DND-41 (cell line): ENCODE data around the gene LRRC25.

Experiments used
- ATAC-seq: fragments of 200-7000 bp; cut with Tn5 transposase; 3 replicates; pipeline ENCODE4 v1.9.1; 2021; ENCODE audit warnings: low read depth; ENCODE audit not compliant: insufficient read depth
- DNase-seq: peaks from one replicate; pipeline ENCODE4 v3.0.0-alpha.2; 2020
- H2AFZ ChIP-seq: 2 replicates; pipeline ENCODE4 v1.6.0; 2012; ENCODE audit warnings: low read depth, low read length
- H3K27ac ChIP-seq: 2 replicates; pipeline ENCODE4 v1.5.1; 2012; ENCODE audit warnings: low read length, inconsistent platforms
- H3K27me3 ChIP-seq: fragments of 200-600 bp; sonication (generic); 2 replicates; pipeline ENCODE4 v1.6.0; 2012; ENCODE audit warnings: low read length, mild to moderate bottlenecking, inconsistent platforms; ENCODE audit not compliant: insufficient read depth, poor library complexity
- H3K36me3 ChIP-seq: 2 replicates; pipeline ENCODE4 v1.5.1; 2012; ENCODE audit warnings: low read length, inconsistent platforms; ENCODE audit not compliant: insufficient read depth
- H3K4me1 ChIP-seq: 2 replicates; pipeline ENCODE4 v1.5.1; 2012; ENCODE audit warnings: mild to moderate bottlenecking, low read length; ENCODE audit not compliant: insufficient read depth
- H3K4me2 ChIP-seq: 2 replicates; pipeline ENCODE4 v1.6.0; 2012; ENCODE audit warnings: mild to moderate bottlenecking, moderate library complexity, low read length, inconsistent platforms; ENCODE audit not compliant: insufficient read depth
- H3K4me3 ChIP-seq, 2 experiments: fragments of 200-600 bp in 1 of 2; shearing (Covaris generic) in 1 of 2; 2 replicates each; pipeline ENCODE4 v1.5.1; 2012 to 2016; ENCODE audit warnings: inconsistent platforms in 2 of 2, low read length in 2 of 2, mild to moderate bottlenecking in 2 of 2, low read depth in 1 of 2, moderate library complexity in 1 of 2
- H3K79me2 ChIP-seq: 2 replicates; pipeline ENCODE4 v1.6.0; 2012; ENCODE audit warnings: low read length, inconsistent platforms; ENCODE audit not compliant: insufficient read depth
- H3K9ac ChIP-seq: 2 replicates; pipeline ENCODE4 v1.6.0; 2012; ENCODE audit warnings: low read depth, mild to moderate bottlenecking, inconsistent platforms, low read length, moderate library complexity
- H3K9me3 ChIP-seq: 2 replicates; pipeline ENCODE4 v1.5.1; 2012; ENCODE audit warnings: low read length, moderate library complexity, mild to moderate bottlenecking, inconsistent platforms; ENCODE audit not compliant: insufficient read depth, severe bottlenecking
- H4K20me1 ChIP-seq: 2 replicates; pipeline ENCODE4 v1.6.0; 2012; ENCODE audit warnings: low read length; ENCODE audit not compliant: insufficient read depth
- EZH2 ChIP-seq: IDR thresholded peaks from 3 replicates; pipeline ENCODE4 v1.6.1; 2012; ENCODE audit warnings: borderline replicate concordance, low read depth, mild to moderate bottlenecking, moderate library complexity, low read length, inconsistent platforms; ENCODE audit not compliant: severe bottlenecking
- TF ChIP-seq, protein P1 (sequence below): IDR thresholded peaks from 2 replicates; pipeline ENCODE4 v1.5.1; 2012; ENCODE audit warnings: borderline replicate concordance, low read length, moderate library complexity, mild to moderate bottlenecking; ENCODE audit not compliant: poor library complexity, severe bottlenecking; ENCODE audit errors: extremely low read depth

Gene LRRC25

DNA sequence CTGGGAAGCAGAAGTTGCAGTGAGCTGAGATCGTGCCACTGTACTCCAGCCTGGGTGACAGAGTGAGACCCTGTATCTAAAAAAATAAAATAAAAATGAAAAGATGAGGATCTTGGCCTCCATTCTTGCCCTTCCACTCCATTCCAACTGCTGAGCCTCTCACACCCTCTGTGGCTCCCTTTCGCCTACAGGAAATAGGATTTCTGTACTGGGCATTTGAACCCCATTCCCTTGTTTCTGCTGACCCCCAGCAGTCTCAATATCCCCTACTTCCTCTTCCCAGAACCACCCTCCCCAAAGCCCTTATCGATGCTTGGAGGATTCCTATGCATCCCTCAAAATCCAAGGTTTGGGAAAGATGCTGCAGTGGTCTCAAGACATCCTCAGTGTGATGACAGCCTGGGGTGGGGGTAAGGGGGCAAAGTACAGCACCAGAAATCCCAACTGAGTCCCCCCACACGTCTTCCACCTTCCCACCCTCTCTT, 24.0 kb downstream of the LRRC25 start:
- ATAC-seq (no peak), DNase-seq (no peak)
- Histone ChIP-seq H3K27ac (no peak overlapping the region), H3K36me3 (no peaks in the 10 kb centered on the region), H3K4me2 (no peak overlapping the region), H4K20me1 (no peaks in the 10 kb centered on the region), H3K9ac (no peak overlapping the region), H3K9me3 (no peaks in the 10 kb centered on the region), H3K79me2 (no peaks in the 10 kb centered on the region), H3K27me3 (no peaks in the 10 kb centered on the region), H3K4me1 (peaks cover 10% of the 10 kb centered on the region), H2AFZ (no peak overlapping the region), H3K4me3 (no peak overlapping the region)
- TF ChIP-seq, protein P1, sequence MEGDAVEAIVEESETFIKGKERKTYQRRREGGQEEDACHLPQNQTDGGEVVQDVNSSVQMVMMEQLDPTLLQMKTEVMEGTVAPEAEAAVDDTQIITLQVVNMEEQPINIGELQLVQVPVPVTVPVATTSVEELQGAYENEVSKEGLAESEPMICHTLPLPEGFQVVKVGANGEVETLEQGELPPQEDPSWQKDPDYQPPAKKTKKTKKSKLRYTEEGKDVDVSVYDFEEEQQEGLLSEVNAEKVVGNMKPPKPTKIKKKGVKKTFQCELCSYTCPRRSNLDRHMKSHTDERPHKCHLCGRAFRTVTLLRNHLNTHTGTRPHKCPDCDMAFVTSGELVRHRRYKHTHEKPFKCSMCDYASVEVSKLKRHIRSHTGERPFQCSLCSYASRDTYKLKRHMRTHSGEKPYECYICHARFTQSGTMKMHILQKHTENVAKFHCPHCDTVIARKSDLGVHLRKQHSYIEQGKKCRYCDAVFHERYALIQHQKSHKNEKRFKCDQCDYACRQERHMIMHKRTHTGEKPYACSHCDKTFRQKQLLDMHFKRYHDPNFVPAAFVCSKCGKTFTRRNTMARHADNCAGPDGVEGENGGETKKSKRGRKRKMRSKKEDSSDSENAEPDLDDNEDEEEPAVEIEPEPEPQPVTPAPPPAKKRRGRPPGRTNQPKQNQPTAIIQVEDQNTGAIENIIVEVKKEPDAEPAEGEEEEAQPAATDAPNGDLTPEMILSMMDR, result no peak
- no peak for TF ChIP-seq EZH2

DNA sequence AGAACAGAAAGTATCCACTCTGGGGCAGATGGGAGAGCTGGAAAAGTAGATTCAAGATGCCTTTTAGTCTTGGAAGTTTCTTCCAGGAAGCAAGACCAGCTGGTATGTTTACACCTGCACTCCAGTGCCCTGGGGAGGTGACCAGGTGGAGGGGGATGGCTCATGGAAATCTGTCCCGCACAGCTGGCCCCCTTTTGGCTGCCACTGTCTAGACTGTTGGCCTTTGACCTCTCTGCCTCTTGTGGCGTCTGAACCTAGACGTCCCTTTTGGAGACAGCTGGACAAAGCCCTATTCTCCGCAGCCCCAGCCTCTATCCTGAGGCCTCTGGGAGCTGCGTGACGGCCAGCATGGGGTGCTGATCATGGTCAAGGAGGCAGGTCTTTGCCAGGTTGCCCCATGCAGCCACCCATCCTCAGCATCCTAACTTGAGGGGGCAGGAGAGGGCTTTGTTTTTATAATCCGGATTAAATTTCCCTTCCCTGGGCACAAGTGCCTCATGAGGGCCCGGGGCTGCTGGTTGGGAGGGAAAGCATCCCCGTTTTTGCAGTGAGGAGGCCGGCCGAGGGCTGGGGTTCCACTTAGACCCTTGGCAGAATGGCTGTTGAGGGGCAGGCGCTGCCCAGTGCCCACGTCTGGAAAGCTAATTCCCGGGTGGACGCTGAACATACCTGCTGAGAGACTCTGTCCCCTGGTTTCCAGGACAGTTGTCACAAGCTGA, 28.8 kb downstream of the LRRC25 start:
- no peak for ATAC-seq
- H3K4me2 ChIP-seq, result no peak overlapping the region

DNA sequence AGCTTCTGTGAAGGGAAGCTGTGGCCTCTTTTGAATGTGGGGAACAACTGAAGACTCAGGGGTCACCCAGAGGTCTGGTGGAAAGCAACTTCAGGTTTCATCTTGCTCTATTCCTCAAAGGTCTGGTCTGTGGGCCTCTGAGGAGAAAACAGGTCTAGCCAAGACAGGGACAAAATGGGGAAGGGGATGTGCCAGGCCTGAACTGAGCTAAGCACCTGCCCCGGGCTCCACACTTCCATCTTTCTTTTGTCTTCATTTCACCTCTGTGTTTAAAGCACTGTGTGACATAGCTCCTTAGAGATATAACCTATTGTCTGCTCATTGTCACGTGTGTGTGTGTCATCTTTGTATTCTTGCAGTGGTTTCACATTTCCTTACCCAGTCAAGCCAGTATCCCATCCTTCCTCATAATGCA, 31.4 kb downstream of the LRRC25 start:
- Histone ChIP-seq H3K9ac (no peak overlapping the region), H3K4me1 (no peaks in the 10 kb centered on the region), H3K4me2 (no peak overlapping the region), H3K4me3 (no peak overlapping the region), H2AFZ (no peak overlapping the region), H3K79me2 (no peaks in the 10 kb centered on the region), H4K20me1 (no peaks in the 10 kb centered on the region), H3K36me3 (no peaks in the 10 kb centered on the region), H3K9me3 (no peaks in the 10 kb centered on the region), H3K27ac (no peak overlapping the region), H3K27me3 (no peaks in the 10 kb centered on the region)
- TF ChIP-seq, protein P1, result no peak
- TF ChIP-seq EZH2, result no peak
- no peak for DNase-seq
- ATAC-seq, result no peak

More for the DNA sequence above, 28.8 kb downstream of the LRRC25 start:
- peaks cover 2% of the 10 kb centered on the region for H3K4me1 ChIP-seq
- DNase-seq, result no peak
- no peak overlapping the region for H3K4me3 ChIP-seq
- H3K27me3 ChIP-seq, result no peaks in the 10 kb centered on the region
- no peaks in the 10 kb centered on the region for H3K79me2 ChIP-seq
- TF ChIP-seq, protein P1, result no peak
- TF ChIP-seq EZH2, result no peak
- no peak overlapping the region for H2AFZ ChIP-seq
- H4K20me1 ChIP-seq, result no peaks in the 10 kb centered on the region
- no peak overlapping the region for H3K9ac ChIP-seq
- no peaks in the 10 kb centered on the region for H3K9me3 ChIP-seq
- no peak overlapping the region for H3K27ac ChIP-seq
- no peaks in the 10 kb centered on the region for H3K36me3 ChIP-seq
